NB4 (cell line): Measurements from ENCODE around the gene LASP1NB.

ENCODE experiments used
- DNase-seq: peaks from one replicate; pipeline ENCODE4 v3.0.0; 2010; ENCODE audit warnings: low read depth
- H3K4me3 ChIP-seq: one replicate; pipeline ENCODE4 v1.5.1; 2011; ENCODE audit warnings: mild to moderate bottlenecking, low read depth, low read length, moderate library complexity
- MYC ChIP-seq: IDR thresholded peaks from 2 replicates; pipeline ENCODE4 v1.6.1; 2011; ENCODE audit warnings: low read depth, low read length
- POLR2A ChIP-seq: IDR thresholded peaks from 2 replicates; pipeline ENCODE4 v1.6.1; 2011; ENCODE audit warnings: mild to moderate bottlenecking; ENCODE audit not compliant: insufficient read length; ENCODE audit errors: extremely low read depth
- TF ChIP-seq, protein P1 (sequence below): IDR thresholded peaks from one replicate; pipeline ENCODE4 v1.5.1; 2012; ENCODE audit warnings: low read depth, low read length
- TF ChIP-seq, protein P2 (sequence below): IDR thresholded peaks from 2 replicates; pipeline ENCODE4 v1.6.1; 2011; ENCODE audit warnings: low read depth, low read length

LASP1NB gene

DNA sequence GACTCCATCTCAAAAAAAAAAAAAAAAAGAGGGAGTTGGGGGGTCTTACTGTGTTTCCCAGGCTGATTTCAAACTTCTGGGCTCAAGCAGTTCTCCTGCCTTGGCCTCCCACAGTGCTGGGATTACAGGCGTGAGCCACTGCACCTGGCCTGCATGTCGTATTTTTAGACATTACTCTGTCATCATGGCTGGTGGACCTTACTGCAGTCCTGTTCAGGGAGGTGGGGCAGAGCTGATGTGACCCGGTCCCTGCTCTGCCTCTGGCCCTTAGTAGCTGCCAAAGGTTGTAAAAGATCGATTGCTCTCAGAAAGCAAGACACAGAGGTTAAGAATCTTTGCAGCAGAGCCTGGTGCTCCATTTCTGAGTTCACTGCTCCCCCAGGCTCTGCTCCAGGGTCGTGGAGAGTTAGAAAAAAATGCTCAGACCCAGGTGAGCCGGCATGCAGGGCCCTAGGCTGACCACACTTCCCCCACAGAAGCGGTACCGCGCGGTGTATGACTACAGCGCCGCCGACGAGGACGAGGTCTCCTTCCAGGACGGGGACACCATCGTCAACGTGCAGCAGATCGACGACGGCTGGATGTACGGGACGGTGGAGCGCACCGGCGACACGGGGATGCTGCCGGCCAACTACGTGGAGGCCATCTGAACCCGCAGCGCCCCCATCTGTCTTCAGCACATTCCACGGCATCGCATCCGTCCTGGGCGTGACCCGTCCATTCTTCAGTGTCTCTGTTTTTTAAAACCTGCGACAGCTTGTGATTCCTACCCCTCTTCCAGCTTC lies 7.1 kb upstream of the LASP1NB start:
- H3K4me3 ChIP-seq = no peak overlapping the region
- DNase-seq = no peak
- TF ChIP-seq MYC = no peak
- TF ChIP-seq, protein P1, sequence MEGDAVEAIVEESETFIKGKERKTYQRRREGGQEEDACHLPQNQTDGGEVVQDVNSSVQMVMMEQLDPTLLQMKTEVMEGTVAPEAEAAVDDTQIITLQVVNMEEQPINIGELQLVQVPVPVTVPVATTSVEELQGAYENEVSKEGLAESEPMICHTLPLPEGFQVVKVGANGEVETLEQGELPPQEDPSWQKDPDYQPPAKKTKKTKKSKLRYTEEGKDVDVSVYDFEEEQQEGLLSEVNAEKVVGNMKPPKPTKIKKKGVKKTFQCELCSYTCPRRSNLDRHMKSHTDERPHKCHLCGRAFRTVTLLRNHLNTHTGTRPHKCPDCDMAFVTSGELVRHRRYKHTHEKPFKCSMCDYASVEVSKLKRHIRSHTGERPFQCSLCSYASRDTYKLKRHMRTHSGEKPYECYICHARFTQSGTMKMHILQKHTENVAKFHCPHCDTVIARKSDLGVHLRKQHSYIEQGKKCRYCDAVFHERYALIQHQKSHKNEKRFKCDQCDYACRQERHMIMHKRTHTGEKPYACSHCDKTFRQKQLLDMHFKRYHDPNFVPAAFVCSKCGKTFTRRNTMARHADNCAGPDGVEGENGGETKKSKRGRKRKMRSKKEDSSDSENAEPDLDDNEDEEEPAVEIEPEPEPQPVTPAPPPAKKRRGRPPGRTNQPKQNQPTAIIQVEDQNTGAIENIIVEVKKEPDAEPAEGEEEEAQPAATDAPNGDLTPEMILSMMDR = peak; percentile 2

DNA sequence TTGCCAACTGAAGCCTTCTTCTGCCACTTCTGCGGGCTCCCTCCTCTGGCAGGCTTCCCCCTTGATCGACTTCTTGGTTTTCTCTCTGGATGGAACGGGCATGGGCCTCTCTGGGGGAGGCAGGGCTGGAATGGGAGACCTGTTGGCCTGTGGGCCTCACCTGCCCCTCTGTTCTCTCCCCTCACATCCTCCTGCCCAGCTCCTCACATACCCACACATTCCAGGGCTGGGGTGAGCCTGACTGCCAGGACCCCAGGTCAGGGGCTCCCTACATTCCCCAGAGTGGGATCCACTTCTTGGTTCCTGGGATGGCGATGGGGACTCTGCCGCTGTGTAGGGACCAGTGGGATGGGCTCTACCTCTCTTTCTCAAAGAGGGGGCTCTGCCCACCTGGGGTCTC lies 6.5 kb upstream of the LASP1NB start:
- DNase-seq = no peak
- TF ChIP-seq, protein P2, sequence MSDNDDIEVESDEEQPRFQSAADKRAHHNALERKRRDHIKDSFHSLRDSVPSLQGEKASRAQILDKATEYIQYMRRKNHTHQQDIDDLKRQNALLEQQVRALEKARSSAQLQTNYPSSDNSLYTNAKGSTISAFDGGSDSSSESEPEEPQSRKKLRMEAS = no peak
- TF ChIP-seq MYC = no peak
- TF ChIP-seq, protein P1 = no peak
- no peak for TF ChIP-seq POLR2A
- H3K4me3 ChIP-seq = no peak overlapping the region

GRCh38 chr17:38919316-38920078 lies 5.9 kb upstream of the LASP1NB start:
- no peak for DNase-seq
- H3K4me3 ChIP-seq = no peak overlapping the region
- no peak for TF ChIP-seq POLR2A
- TF ChIP-seq, protein P1 = no peak
- TF ChIP-seq MYC = no peak
- TF ChIP-seq, protein P2 = no peak

- no peak overlapping the region for H3K4me3 ChIP-seq
- no peak for DNase-seq
- TF ChIP-seq, protein P2 = no peak
- TF ChIP-seq MYC (no peak), POLR2A (no peak)
- TF ChIP-seq, protein P1 = no peak
Observed at GRCh38 chr17:38920374-38921291, 4.8 kb upstream of the LASP1NB start.

GRCh38 chr17:38921756-38922411 lies 3.5 kb upstream of the LASP1NB start:
- H3K4me3 ChIP-seq = no peak overlapping the region
- no peak for DNase-seq
- TF ChIP-seq POLR2A (no peak), MYC (no peak)
- TF ChIP-seq, protein P2 = no peak
- TF ChIP-seq, protein P1 = no peak
